Non-pigmented ciliary epithelial cell (primary cell): ENCODE data around the gene TRIM71.
"Not testable (repeated sequence)": the region's sequence is repeated elsewhere in the genome, so short reads cannot be mapped to it uniquely, and the experiment has no call there.

Source experiments
- DNase-seq: peaks from one replicate; pipeline ENCODE4 v3.0.0-alpha.2; 2010; ENCODE audit warnings: low read depth

TRIM71 gene

GRCh38 chr3:32817558-32818228, at the start of gene TRIM71:
TRIM71 (plus strand) TSS chr3:32817997; CDS start chr3:32818081, 84 bp downstream.
- DNase-seq, result no peak

DNA sequence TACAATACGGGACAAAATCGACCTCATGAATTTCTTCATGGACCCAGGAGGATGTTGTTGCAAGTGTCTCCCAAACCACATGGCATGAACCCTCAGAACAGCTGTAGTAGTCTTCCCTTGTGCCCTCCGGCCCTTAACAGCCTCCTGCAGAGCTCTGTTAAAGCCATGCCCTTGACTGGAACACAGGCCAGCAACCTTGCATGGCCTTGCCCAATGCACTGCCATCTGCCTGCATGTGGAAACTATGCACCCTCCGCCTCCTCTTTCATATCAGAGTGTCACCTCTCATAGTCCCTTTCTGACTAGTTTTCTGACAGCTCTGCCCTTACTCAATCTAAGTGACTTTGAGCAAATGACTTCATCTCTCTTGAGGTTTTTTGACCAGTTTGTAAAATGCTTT, 39.4 kb upstream of the TRIM71 start:
- DNase-seq, result no peak

- DNase-seq, result no peak
Measured at GRCh38 chr3:32780071-32780734, 37.6 kb upstream of the TRIM71 start.

GRCh38 chr3:32780735-32781210, 37.0 kb upstream of the TRIM71 start:
- DNase-seq, result no peak

DNA sequence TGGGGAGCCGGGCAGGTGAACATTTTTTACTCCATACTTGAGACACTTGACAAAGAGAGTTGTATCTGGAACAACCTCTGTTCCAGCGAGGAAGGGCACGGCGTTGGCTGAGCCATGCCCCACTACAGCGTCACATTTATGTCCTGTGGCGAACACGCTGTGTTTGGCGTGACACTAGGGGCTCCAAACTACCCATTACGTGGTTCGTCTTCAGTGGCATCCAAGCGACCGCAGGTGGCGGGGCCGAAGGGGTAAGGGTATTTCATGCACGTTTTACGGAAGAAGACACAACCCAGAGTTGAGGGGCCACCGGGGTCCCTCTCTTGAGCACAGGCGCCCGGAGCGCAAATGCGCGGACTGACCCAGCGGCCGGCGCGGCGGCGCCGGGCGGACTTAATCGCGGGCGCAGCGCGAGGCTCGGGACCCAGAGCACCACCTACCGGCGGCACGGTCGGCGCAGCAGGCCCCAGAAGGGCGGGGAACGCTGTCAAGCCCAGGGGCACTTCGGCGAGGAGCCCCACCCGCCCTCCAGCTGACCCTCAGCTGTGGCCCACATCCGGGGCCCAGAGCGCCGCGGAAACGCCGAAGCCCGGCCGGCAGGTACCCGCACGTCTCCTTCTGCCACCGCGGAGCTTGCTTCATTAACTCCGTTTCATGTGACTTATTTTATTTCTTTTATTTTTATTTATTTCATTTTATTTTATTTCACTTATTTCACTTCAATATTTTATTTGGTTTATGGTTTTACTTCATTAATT, 36.4 kb upstream of the TRIM71 start:
- no peak for DNase-seq

- DNase-seq, result not testable (repeated sequence)
Measured at GRCh38 chr3:32781969-32782270, 35.9 kb upstream of the TRIM71 start.

- DNase-seq, result no peak
Measured at GRCh38 chr3:32782407-32782806, 35.4 kb upstream of the TRIM71 start.

DNA sequence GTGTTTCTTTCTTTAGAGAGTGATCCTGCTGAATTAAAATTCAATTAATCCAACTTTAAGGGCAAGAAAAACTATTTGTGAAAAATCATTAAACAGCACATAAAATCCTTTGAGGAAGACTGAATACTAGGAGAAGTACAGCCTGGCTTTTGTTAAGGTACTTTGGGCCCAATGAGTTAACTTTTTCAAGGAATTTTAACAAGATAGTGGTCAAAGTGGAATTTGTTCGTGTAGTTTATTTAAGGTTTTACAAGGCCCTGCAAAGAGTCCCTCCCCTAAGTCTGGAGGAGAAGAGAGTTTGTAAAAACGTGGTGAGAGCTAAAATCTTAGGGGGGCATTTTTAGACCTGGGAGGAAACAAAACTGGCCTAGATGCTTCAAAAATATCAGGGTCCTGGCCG, 26.0 kb upstream of the TRIM71 start:
- no peak for DNase-seq

GRCh38 chr3:32794487-32795308, 23.1 kb upstream of the TRIM71 start:
- no peak for DNase-seq

- not testable (repeated sequence) for DNase-seq
Measured at GRCh38 chr3:32796384-32796950, 21.3 kb upstream of the TRIM71 start.

- no peak for DNase-seq
Measured at GRCh38 chr3:32797776-32798175, 20.0 kb upstream of the TRIM71 start.

- DNase-seq, result not testable (repeated sequence)
Measured at GRCh38 chr3:32801440-32801839, 16.4 kb upstream of the TRIM71 start.

GRCh38 chr3:32813180-32813579, 4.6 kb upstream of the TRIM71 start:
- DNase-seq, result no peak

- no peak for DNase-seq
Measured at GRCh38 chr3:32814361-32814760, 3.4 kb upstream of the TRIM71 start.

GRCh38 chr3:32815841-32816438, 1.9 kb upstream of the TRIM71 start:
- DNase-seq, result no peak

- DNase-seq, result no peak
Measured at GRCh38 chr3:32816439-32817256, 1.1 kb upstream of the TRIM71 start.

DNA sequence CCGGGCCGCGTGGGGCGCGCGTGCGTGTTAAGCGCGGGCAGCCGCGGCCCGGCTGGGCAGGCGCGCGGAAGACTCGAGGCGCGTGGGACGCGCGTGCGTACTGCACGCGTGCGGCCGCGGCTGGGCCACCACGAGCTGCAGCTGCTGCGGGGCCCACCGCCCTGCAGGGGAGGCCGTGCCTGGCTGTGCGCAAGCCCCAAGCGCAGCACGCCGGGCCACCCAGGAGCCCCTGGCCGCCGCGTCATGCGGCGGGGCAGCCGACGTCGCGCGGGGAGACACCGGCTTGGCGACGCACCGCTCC, 590 bp upstream of the TRIM71 start:
- DNase-seq, result no peak

DNA sequence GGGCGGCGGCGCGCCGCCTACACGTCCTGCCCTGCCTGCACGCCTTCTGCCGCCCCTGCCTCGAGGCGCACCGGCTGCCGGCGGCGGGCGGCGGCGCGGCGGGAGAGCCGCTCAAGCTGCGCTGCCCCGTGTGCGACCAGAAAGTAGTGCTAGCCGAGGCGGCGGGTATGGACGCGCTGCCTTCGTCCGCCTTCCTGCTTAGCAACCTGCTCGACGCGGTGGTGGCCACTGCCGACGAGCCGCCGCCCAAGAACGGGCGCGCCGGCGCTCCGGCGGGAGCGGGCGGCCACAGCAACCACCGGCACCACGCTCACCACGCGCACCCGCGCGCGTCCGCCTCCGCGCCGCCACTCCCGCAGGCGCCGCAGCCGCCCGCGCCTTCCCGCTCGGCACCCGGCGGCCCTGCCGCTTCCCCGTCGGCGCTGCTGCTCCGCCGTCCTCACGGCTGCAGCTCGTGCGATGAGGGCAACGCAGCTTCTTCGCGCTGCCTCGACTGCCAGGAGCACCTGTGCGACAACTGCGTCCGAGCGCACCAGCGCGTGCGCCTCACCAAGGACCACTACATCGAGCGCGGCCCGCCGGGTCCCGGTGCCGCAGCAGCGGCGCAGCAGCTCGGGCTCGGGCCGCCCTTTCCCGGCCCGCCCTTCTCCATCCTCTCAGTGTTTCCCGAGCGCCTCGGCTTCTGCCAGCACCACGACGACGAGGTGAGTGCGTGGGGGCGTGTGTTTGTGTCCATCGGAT, 602 bp downstream of the TRIM71 start:
- DNase-seq, result no peak

GRCh38 chr3:32818970-32819511, 1.2 kb downstream of the TRIM71 start:
- DNase-seq, result no peak
